Retinal pigment epithelial cell (primary cell): ENCODE data around the gene CRLF2.
"Not testable (repeated sequence)": the region's sequence is repeated elsewhere in the genome, so short reads cannot be mapped to it uniquely, and the experiment has no call there.

ENCODE experiments used
- DNase-seq: peaks from one replicate; pipeline ENCODE4 v3.0.0-alpha.2; 2010; ENCODE audit warnings: low read depth
- H3K4me3 ChIP-seq: 2 replicates; pipeline ENCODE4 v1.5.1; 2011; ENCODE audit warnings: mild to moderate bottlenecking, low read length, control low read depth, moderate library complexity
- TF ChIP-seq, protein P1 (sequence below): conservative IDR thresholded peaks from 2 replicates; pipeline ENCODE4 v1.5.1; 2011; ENCODE audit warnings: low read depth, low read length, control low read depth, inconsistent platforms

Gene CRLF2

DNA sequence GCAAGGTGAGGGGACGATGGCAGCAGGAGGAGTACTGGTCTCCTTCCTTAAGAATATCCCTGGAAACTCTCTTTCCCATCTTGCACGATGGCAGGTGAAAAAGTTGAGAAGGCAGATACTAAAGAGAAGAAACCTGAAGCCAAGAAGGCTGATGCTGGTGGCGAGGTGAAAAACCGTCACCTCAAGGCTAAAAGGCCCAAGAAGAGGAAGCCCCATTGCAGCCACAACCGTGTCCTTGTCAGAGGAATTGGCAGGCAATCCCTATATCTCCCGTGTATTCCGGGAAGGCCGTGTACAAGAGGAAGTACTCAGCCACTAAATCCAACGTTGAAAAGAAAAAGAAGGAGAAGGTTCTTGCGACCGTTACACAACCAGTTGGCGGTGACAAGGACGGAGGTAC is 40.0 kb downstream of the CRLF2 start:
- TF ChIP-seq, protein P1, sequence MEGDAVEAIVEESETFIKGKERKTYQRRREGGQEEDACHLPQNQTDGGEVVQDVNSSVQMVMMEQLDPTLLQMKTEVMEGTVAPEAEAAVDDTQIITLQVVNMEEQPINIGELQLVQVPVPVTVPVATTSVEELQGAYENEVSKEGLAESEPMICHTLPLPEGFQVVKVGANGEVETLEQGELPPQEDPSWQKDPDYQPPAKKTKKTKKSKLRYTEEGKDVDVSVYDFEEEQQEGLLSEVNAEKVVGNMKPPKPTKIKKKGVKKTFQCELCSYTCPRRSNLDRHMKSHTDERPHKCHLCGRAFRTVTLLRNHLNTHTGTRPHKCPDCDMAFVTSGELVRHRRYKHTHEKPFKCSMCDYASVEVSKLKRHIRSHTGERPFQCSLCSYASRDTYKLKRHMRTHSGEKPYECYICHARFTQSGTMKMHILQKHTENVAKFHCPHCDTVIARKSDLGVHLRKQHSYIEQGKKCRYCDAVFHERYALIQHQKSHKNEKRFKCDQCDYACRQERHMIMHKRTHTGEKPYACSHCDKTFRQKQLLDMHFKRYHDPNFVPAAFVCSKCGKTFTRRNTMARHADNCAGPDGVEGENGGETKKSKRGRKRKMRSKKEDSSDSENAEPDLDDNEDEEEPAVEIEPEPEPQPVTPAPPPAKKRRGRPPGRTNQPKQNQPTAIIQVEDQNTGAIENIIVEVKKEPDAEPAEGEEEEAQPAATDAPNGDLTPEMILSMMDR = no peak
- no peak overlapping the region for H3K4me3 ChIP-seq
- DNase-seq = no peak

DNA sequence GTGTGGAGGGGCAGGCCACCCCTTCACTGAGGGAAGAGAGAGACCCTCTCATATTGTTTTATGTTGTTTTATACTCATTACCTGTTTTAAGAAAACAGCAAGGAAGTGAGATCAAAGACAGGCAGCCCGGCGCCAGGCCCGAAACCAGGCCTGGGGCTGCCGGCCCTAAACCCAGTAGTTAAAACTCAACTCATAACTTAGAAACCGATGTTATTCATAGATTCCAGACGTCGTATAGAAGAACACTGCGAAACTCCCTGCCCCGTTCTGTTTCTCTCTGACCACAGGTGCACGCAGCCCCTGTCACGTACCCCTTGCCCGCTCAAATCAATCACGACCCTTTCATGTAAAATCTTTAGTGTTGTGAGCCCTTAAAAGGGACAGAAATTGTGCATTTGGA is 40.5 kb downstream of the CRLF2 start:
- not testable (repeated sequence) for DNase-seq

GRCh38 chrX:1170243-1170642 is 42.2 kb downstream of the CRLF2 start:
- DNase-seq = no peak
- no peak overlapping the region for H3K4me3 ChIP-seq
- TF ChIP-seq, protein P1 = no peak

More for the DNA sequence above, 40.5 kb downstream of the CRLF2 start:
- H3K4me3 ChIP-seq = not testable (repeated sequence)

DNA sequence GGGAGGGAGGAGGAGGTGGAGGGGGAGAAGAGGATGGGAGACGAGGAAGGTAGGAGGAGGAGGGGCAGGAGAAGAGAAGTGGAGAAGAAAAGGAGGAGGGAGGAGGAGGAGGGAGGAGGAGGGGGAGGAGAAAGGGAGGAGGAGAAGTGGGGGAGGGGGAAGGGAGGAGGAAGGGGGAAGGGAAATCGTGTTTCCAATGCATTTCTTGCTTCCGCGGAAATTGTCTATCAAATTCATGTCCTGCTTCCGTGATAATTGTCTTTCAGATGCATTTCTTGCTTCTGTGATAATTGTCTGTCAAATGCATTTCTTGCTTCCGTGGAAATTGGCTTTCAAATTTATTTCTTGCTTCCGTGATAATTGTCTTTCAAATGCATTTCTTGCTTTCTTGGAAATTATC is 43.3 kb downstream of the CRLF2 start:
- TF ChIP-seq, protein P1 = no peak
- DNase-seq = no peak

GRCh38 chrX:1167918-1168481 is 44.4 kb downstream of the CRLF2 start:
- TF ChIP-seq, protein P1 = no peak
- no peak for DNase-seq
- no peak overlapping the region for H3K4me3 ChIP-seq

More for the DNA sequence above, 43.3 kb downstream of the CRLF2 start:
- no peak overlapping the region for H3K4me3 ChIP-seq

DNA sequence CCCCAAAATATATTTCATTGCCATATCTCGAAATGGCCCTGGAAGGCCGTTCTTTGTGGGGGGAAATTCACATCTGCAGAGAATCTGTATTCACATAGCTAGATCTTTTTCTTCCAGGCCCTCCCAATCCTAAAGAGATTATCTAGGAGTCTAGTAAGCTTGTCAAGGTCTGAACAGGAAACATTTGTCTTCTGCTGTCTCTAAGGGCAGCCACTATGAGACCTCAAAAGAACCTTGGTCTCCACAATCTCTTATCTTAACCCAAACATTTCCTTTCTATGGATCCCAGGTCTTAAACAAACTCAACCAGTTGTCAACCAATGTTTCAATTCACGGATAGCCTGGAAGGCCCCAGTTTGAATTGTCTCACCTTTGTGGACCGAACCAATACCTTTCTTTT is 45.0 kb downstream of the CRLF2 start:
- no peak overlapping the region for H3K4me3 ChIP-seq
- DNase-seq = no peak
- TF ChIP-seq, protein P1 = no peak

DNA sequence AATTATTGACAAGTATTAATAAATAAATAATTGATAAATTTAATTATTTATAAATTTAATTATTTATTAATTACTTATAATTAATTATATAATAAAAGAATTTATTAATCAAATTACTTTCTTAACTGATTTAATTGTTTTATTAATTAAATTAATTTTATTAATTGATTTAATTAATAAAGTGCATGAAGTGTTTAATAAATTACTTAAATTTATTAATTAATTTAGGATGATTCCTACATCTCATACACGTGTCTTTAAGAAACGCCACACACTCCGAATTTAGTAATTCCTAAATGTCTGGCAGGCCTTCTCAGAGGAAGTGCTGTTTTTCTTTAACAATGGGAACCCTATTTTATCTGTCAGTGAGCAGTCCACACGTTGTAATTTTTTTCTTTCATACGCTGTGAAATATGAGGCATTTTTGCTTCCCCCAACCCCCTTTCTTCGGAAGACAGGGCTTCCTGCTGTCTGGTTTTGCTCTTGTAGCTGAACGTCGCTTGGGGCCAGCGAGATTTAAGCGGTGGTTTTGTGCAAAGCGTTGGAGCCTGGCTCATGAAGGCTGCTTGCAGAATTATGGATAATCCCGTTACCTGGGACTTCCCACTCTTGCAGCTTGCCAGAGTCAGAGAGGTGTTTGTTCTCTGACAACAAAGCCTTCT is 46.8 kb downstream of the CRLF2 start:
- TF ChIP-seq, protein P1 = no peak
- DNase-seq = no peak
- H3K4me3 ChIP-seq = no peak overlapping the region
